ENCODE results near the gene RAD51B.

RAD51B gene

GRCh38 chr14:68216079-68216478 is 396.5 kb downstream of the RAD51B start (continued):
- TF ChIP-seq ZNF280C (tag by site-specific recombination; IDR thresholded peaks at IDR 0.05) (no peak), ZNF169 (tag by site-specific recombination; IDR thresholded peaks at IDR 0.05) (no peak), ZNF175 (tag by site-specific recombination; IDR thresholded peaks at IDR 0.05) (no peak), ZBTB20 (tag by site-specific recombination; IDR thresholded peaks at IDR 0.05) (no peak), ZNF426 (tag by site-specific recombination; IDR thresholded peaks at IDR 0.05) (no peak), ZIC2 (tag by site-specific recombination; IDR thresholded peaks at IDR 0.05) (no peak), ELK4 (IDR thresholded peaks at IDR 0.05; ENCODE audit: borderline replicate concordance, low read depth, low read length) (no peak), ZNF600 (tag by site-specific recombination; IDR thresholded peaks at IDR 0.05) (no peak), GFI1B (tag by site-specific recombination; IDR thresholded peaks at IDR 0.05) (no peak), ZNF777 (tag by site-specific recombination; IDR thresholded peaks at IDR 0.05; ENCODE audit: borderline replicate concordance) (no peak), ZNF302 (tag by site-specific recombination; IDR thresholded peaks at IDR 0.05; ENCODE audit: low read depth) (no peak), ZNF514 (tag by site-specific recombination; IDR thresholded peaks at IDR 0.05) (no peak), ZNF398 (tag by site-specific recombination; IDR thresholded peaks at IDR 0.05) (no peak), ZNF843 (tag by site-specific recombination; IDR thresholded peaks at IDR 0.05) (0 out of 2 replicates have a peak, but pooled peaks have one; percentile 72), ZNF791 (tag by site-specific recombination; IDR thresholded peaks at IDR 0.05) (no peak), ZNF18 (tag by site-specific recombination; IDR thresholded peaks at IDR 0.05) (0 out of 2 replicates have a peak, but pooled peaks have one; percentile 14), GLI2 (tag by site-specific recombination; IDR thresholded peaks at IDR 0.05; ENCODE audit: borderline replicate concordance, low read depth) (no peak), ZNF561 (tag by site-specific recombination; IDR thresholded peaks at IDR 0.05; ENCODE audit: borderline replicate concordance) (no peak), ZNF707 (tag by site-specific recombination; IDR thresholded peaks at IDR 0.05) (no peak), ZNF596 (tag by site-specific recombination; IDR thresholded peaks at IDR 0.05) (peak; percentile 52; the same call in 1 of the 2 replicates), ZNF449 (tag by site-specific recombination; IDR thresholded peaks at IDR 0.05) (no peak), ZNF48 (tag by site-specific recombination; IDR thresholded peaks at IDR 0.05) (no peak), ZNF155 (tag by site-specific recombination; IDR thresholded peaks at IDR 0.05) (no peak), ZNF664 (tag by site-specific recombination; IDR thresholded peaks at IDR 0.05) (no peak), ZNF112 (tag by site-specific recombination; IDR thresholded peaks at IDR 0.05) (no peak), ZNF404 (tag by site-specific recombination; IDR thresholded peaks at IDR 0.05) (no peak), ZNF776 (tag by site-specific recombination; IDR thresholded peaks at IDR 0.05; ENCODE audit: borderline replicate concordance) (no peak), OVOL3 (tag by site-specific recombination; IDR thresholded peaks at IDR 0.05) (peak; percentile 68; the same call in 1 of the 2 replicates), ZNF677 (tag by site-specific recombination; IDR thresholded peaks at IDR 0.05) (no peak), ZNF24 (tag by site-specific recombination; IDR thresholded peaks at IDR 0.05) (no peak), ZNF830 (tag by site-specific recombination; IDR thresholded peaks at IDR 0.05; ENCODE audit: low read depth) (no peak), ZNF311 (tag by site-specific recombination; IDR thresholded peaks at IDR 0.05; ENCODE audit: borderline replicate concordance) (no peak), ZNF571 (tag by site-specific recombination; IDR thresholded peaks at IDR 0.05) (no peak), RBAK (tag by site-specific recombination; IDR thresholded peaks at IDR 0.05) (no peak), ZNF747 (tag by site-specific recombination; IDR thresholded peaks at IDR 0.05) (no peak)

Measured in HEK293 (cell line).